Inferior parietal cortex (tissue), 1 donor: Measurements from ENCODE around the gene TBC1D22A.

Experiments
- DNase-seq: peaks from one replicate; pipeline ENCODE4 v3.0.0-alpha.2; 2016; ENCODE audit errors: extremely low spot score

TBC1D22A gene

GRCh38 chr22:46995501-46996360, 233.3 kb downstream of the TBC1D22A start:
- DNase-seq: no peak

GRCh38 chr22:46996595-46997310, 234.3 kb downstream of the TBC1D22A start:
- DNase-seq: no peak

GRCh38 chr22:46997311-46997970, 235.0 kb downstream of the TBC1D22A start:
- no peak for DNase-seq

- no peak for DNase-seq
These were observed 235.9 kb downstream of the TBC1D22A start for GRCh38 chr22:46998331-46998730.

- DNase-seq: no peak
These were observed 237.8 kb downstream of the TBC1D22A start for GRCh38 chr22:47000256-47000655.

- no peak for DNase-seq
These were observed 238.4 kb downstream of the TBC1D22A start for GRCh38 chr22:47000888-47001287.

- DNase-seq: no peak
These were observed 238.8 kb downstream of the TBC1D22A start for GRCh38 chr22:47001288-47001687.

GRCh38 chr22:47002692-47003091, 240.2 kb downstream of the TBC1D22A start:
- no peak for DNase-seq

GRCh38 chr22:47005506-47006408, 243.3 kb downstream of the TBC1D22A start:
- no peak for DNase-seq

GRCh38 chr22:47006433-47006832, 244.0 kb downstream of the TBC1D22A start:
- no peak for DNase-seq

- DNase-seq: no peak
These were observed 244.4 kb downstream of the TBC1D22A start for GRCh38 chr22:47006869-47007268.

- DNase-seq: no peak
These were observed 245.0 kb downstream of the TBC1D22A start for GRCh38 chr22:47007496-47007895.

GRCh38 chr22:47008208-47008885, 245.9 kb downstream of the TBC1D22A start:
- DNase-seq: no peak

- no peak for DNase-seq
These were observed 247.1 kb downstream of the TBC1D22A start for GRCh38 chr22:47009304-47010101.

- no peak for DNase-seq
These were observed 247.8 kb downstream of the TBC1D22A start for GRCh38 chr22:47010211-47010610.

- no peak for DNase-seq
These were observed 248.8 kb downstream of the TBC1D22A start for GRCh38 chr22:47011131-47011858.

GRCh38 chr22:47011859-47012258, 249.4 kb downstream of the TBC1D22A start:
- no peak for DNase-seq

GRCh38 chr22:47012589-47013370, 250.3 kb downstream of the TBC1D22A start:
- DNase-seq: no peak
